A673 (cell line): Measurements from ENCODE around the gene ACAD11. TPM values are rescaled to one million over a fixed set of nuclear protein-coding genes. Genes with fewer than 3 reads are reported as not detected.

Experiments
- BruUV-seq: library from RNA; stranded (reverse); fragments of 400-500 nt; replicated peaks from 2 replicates; lab custom pipeline; 2021; lab: Mats Ljungman, UMichigan
- CTCF ChIA-PET: fragments of 300-600 bp; sonication (Branson Sonifier 250); formaldehyde crosslinking; loops from one replicate; lab custom pipeline; 2022; ENCODE audit warnings: antibody characterized with exemption; lab: Charles Lee
- POLR2A ChIA-PET: fragments of 300-600 bp; sonication (Branson Sonifier 250); formaldehyde crosslinking; loops from one replicate; lab custom pipeline; 2022; ENCODE audit warnings: antibody characterized with exemption; ENCODE audit not compliant: low non-redundant PET; lab: Charles Lee
- DNase-seq: peaks from one replicate; pipeline ENCODE4 v3.0.0-alpha.2; 2015; ENCODE audit warnings: low spot score
- H3K27ac ChIP-seq: fragments of 200-600 bp; sonication (generic); 2 replicates; pipeline ENCODE4 v1.5.1; 2016; ENCODE audit warnings: mixed run types, low read depth, mild to moderate bottlenecking, mixed read lengths, antibody characterized with exemption, low read length; ENCODE audit not compliant: poor library complexity, severe bottlenecking
- H3K27me3 ChIP-seq: fragments of 200-600 bp; sonication (generic); replicated peaks from 2 replicates; pipeline ENCODE4 v1.6.1; 2017; ENCODE audit warnings: mixed run types, low read depth, mild to moderate bottlenecking, mixed read lengths, antibody characterized with exemption, low read length; ENCODE audit not compliant: insufficient read depth, poor library complexity
- H3K36me3 ChIP-seq: fragments of 200-600 bp; sonication (generic); 2 replicates; pipeline ENCODE4 v1.6.1; 2016; ENCODE audit warnings: mixed run types, mild to moderate bottlenecking, mixed read lengths, antibody characterized with exemption, low read length; ENCODE audit not compliant: insufficient read depth, poor library complexity, severe bottlenecking
- H3K4me1 ChIP-seq: fragments of 200-600 bp; sonication (generic); 2 replicates; pipeline ENCODE4 v1.6.1; 2017; ENCODE audit warnings: mixed run types, mild to moderate bottlenecking, mixed read lengths, antibody characterized with exemption, low read length; ENCODE audit not compliant: insufficient read depth, poor library complexity, severe bottlenecking
- H3K4me3 ChIP-seq: fragments of 200-600 bp; sonication (generic); 2 replicates; pipeline ENCODE4 v1.5.1; 2016; ENCODE audit warnings: low read depth, mixed run types, mild to moderate bottlenecking, mixed read lengths, low read length; ENCODE audit not compliant: poor library complexity, severe bottlenecking
- H3K9me3 ChIP-seq: fragments of 200-600 bp; sonication (generic); 2 replicates; pipeline ENCODE4 v1.6.1; 2016; ENCODE audit warnings: mixed run types, low read depth, mild to moderate bottlenecking, mixed read lengths, antibody characterized with exemption, low read length; ENCODE audit not compliant: poor library complexity, severe bottlenecking
- CTCF ChIP-seq: fragments of 300-800, 200-600 bp; sonication (generic); conservative IDR thresholded peaks from 2 replicates; pipeline ENCODE4 v1.5.1; 2017; ENCODE audit warnings: low read depth, mild to moderate bottlenecking, antibody characterized with exemption, low read length, moderate library complexity, mixed read lengths
- EZH2 ChIP-seq: fragments of 200-600 bp; sonication (generic); IDR thresholded peaks from 2 replicates; pipeline ENCODE4 v1.6.1; 2017; ENCODE audit warnings: borderline replicate concordance, low read depth, mild to moderate bottlenecking, mixed read lengths, antibody characterized with exemption, low read length; ENCODE audit not compliant: poor library complexity, severe bottlenecking
- intact Hi-C: fragments of 100-400 bp; cut with micrococcal nuclease; formaldehyde crosslinking; loops from one replicate; pipeline ENCODE4 v1.10.0; 2022; ENCODE audit not compliant: unreplicated experiment
- total RNA-seq: library from RNA; stranded (reverse); gene quantifications from 2 replicates; pipeline ENCODE4 v1.2.3, GENCODE V29; 2021

The ACAD11 gene
- total RNA-seq, 1 experiment from 2014 or later: 10.4 TPM

- no peak overlapping the region for H3K4me3 ChIP-seq
- DNase-seq: no peak
- intact Hi-C loops: no loop called here
- no peaks in the 10 kb centered on the region for H3K9me3 ChIP-seq
- BruUV-seq: no TSS peak
- CTCF ChIA-PET: no interaction called here
- H3K27ac ChIP-seq: no peak overlapping the region
- H3K4me1 ChIP-seq: peaks cover 14% of the 10 kb centered on the region
- H3K27me3 ChIP-seq: no peaks in the 10 kb centered on the region
- H3K36me3 ChIP-seq: no peaks in the 10 kb centered on the region
- POLR2A ChIA-PET: no interaction called here
- TF ChIP-seq CTCF (no peak), EZH2 (no peak)
These were observed 61.9 kb downstream of the ACAD11 start for GRCh38 chr3:132597660-132598059.

- BruUV-seq: no TSS peak
- ChIA-PET POLR2A (no interaction called here), CTCF (no interaction called here)
- DNase-seq: no peak
- Histone ChIP-seq H3K9me3 (no peaks in the 10 kb centered on the region), H3K27me3 (no peaks in the 10 kb centered on the region), H3K36me3 (no peaks in the 10 kb centered on the region), H3K4me1 (peaks cover 18% of the 10 kb centered on the region), H3K4me3 (no peak within 1 kb of the TSS), H3K27ac (no peak within 1 kb of the TSS)
- TF ChIP-seq EZH2: no peak
- TF ChIP-seq CTCF: no peak
- intact Hi-C loops: no loop called here
These were observed 62.7 kb downstream of the ACAD11 start, which contains the start of gene ACKR4 for GRCh38 chr3:132596816-132597433. Gene ACKR4 (plus strand): TSS chr3:132597270. CDS start chr3:132600398, 3,128 bp downstream.

- ChIA-PET CTCF (no interaction called here), POLR2A (no interaction called here)
- no peak overlapping the region for H3K27ac ChIP-seq
- H3K9me3 ChIP-seq: no peaks in the 10 kb centered on the region
- no peaks in the 10 kb centered on the region for H3K36me3 ChIP-seq
- no peak for DNase-seq
- TF ChIP-seq CTCF (no peak), EZH2 (no peak)
- BruUV-seq: no TSS peak
- intact Hi-C loops: no loop called here
- H3K4me3 ChIP-seq: no peak overlapping the region
- peaks cover 18% of the 10 kb centered on the region for H3K4me1 ChIP-seq
- H3K27me3 ChIP-seq: no peaks in the 10 kb centered on the region
These were observed 63.3 kb downstream of the ACAD11 start for GRCh38 chr3:132596326-132596725.
